HG03139 (cell line): Measurements from ENCODE around the gene IFITM5.
"Not testable (repeated sequence)": the region's sequence is repeated elsewhere in the genome, so short reads cannot be mapped to it uniquely, and the experiment has no call there.

Experiments used
- ATAC-seq: cut with Tn5 transposase; IDR thresholded peaks from one replicate; pipeline ENCODE4 v1.9.1; 2021; ENCODE audit not compliant: unreplicated experiment

IFITM5 gene

GRCh38 chr11:299081-299891, at the start of gene IFITM5:
Gene IFITM5 (minus strand): TSS chr11:299526. CDS start chr11:299490, 36 bp downstream.
- no peak for ATAC-seq

DNA sequence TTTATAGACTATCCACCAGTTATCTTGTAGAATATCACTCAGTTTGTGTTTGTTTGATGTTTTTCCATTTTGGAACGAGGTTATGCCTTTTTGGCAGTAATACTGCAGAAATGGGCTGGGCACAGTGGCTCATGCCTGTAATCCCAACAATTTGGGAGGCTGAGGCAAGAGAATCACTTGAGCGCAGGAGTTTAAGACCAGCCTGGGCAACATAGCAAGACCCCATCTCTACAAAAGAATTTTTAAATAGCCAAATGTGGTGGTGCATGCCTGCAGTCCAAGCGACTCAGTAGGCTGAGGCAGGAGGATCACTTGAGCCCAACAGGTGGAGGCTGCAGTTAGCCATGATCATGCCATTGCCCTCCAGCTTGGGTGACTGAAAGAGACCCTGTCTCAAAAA, 47.2 kb upstream of the IFITM5 start:
- ATAC-seq, result no peak

GRCh38 chr11:344836-345578, 45.7 kb upstream of the IFITM5 start:
- no peak for ATAC-seq

DNA sequence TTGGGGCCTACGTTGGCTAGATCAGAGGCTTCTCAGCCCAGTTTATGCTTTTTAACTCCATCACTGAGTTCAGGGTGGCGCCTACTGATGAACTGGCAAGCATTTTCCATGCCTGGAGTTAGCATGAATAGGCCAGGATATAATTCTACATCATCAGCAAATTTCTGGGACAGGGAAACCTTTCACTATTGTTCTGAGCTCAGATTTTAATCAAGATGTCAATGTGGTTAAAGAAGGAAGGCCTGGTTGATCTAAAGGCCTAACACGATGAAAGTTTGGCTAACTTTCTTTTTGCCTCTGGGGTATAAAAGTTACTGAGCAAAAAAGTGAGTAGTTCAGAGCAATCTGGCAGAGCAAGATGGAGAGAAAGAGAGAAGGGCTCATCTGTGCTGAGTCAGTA, 43.0 kb upstream of the IFITM5 start:
- no peak for ATAC-seq

DNA sequence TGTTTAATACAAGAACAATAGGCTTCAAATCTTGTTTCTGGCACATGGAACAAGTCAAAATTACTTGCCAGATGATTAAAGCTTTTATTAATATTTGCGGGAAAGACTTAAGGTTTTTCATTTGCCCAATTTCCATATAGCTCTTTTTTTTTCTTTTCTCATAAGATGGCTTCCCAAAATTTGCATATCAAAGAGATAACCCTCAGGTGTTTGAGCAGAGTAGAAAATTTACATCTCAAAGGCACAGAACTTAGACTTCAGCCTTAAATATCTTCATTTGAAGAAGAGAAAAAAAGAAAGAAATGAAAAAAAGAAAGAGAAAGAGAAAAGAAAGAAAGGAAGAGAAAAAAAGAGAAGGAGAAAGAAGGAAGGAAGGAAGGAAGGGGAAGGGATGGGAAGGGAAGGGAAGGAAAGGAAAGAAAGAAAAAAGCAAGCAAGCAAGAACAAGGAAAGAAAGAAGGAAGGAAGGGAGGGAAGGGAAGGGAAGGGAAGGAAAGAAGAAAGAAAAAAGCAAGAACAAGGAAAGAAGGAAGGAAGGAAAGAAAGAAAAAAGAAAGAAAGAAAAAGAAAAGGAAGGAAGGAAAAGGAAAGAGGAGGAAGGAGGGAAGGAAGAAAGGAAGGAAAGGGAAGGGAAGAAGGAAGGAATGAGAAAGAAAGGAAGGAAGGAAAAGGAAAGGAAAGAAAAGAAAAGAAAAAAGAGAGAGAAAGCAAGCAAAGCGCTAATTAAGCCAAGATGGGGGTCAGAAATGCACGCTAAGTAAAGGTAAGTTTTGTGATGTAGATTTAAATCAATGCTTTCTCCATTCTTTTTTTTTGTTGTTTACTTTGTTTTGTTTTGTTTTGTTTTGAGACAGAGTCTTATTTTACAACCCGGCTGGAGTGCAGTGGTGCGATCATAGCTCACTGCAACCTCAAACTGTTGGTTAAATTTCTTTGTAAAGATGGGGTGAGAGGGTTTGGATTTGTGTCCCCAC, 41.5 kb upstream of the IFITM5 start:
- no peak for ATAC-seq

GRCh38 chr11:339963-340362, 40.6 kb upstream of the IFITM5 start:
- no peak for ATAC-seq

DNA sequence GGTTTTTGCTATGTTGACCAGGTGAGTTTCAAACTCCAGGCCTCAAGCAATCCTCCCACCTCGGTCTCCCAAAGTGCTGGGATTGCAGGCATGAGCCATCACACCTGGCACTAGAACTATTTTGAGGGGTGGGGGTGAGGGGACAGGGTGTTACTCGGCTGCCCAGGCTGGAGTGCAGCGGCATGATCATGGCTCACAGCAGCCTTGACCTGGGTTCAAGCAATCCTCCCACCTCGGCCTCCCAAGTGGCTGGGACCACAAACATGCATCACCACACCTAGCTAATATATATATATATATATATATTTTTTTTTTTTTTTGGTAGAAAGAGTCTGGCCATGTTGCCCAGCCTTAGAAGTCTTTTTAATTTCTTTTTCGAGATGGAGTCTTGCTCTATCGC, 38.4 kb upstream of the IFITM5 start:
- no peak for ATAC-seq

- no peak for ATAC-seq
Observed at GRCh38 chr11:336659-337198, 37.4 kb upstream of the IFITM5 start.

GRCh38 chr11:335779-336658, 36.7 kb upstream of the IFITM5 start:
- no peak for ATAC-seq

DNA sequence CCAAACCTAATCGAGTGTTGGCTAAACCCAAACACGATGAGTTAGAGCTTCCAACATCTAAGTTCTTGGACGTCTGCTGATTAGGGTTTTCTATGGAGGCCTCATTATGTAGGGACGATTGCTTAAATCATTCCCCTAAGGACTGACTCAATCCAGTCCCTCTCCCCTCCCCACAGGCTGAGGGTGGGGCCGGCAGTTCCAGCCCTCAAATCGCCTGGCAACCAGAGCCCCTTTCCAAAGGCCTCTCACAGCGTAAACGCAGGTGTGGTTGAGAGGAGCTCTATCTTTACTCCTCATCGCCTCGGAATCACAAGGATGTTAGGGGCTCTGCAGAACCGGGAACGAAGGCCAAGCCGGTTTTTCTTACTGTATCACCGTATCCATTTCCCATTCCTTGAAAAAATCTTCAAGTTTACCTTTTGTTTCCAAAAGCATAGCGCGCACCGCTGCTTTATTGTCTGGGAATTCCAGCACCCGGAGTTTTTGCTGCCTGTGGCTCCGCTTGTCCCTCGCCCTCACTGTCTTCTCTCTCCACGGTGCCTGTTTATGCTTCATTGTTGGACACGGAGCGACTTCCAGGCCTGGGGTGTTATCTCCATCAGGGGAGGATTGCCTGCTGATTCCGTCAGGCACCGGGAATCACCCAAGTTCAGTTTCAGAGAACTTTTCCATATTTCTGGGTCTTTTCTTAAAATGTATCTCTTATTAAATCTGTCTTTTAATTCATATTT, 35.1 kb upstream of the IFITM5 start:
- no peak for ATAC-seq

DNA sequence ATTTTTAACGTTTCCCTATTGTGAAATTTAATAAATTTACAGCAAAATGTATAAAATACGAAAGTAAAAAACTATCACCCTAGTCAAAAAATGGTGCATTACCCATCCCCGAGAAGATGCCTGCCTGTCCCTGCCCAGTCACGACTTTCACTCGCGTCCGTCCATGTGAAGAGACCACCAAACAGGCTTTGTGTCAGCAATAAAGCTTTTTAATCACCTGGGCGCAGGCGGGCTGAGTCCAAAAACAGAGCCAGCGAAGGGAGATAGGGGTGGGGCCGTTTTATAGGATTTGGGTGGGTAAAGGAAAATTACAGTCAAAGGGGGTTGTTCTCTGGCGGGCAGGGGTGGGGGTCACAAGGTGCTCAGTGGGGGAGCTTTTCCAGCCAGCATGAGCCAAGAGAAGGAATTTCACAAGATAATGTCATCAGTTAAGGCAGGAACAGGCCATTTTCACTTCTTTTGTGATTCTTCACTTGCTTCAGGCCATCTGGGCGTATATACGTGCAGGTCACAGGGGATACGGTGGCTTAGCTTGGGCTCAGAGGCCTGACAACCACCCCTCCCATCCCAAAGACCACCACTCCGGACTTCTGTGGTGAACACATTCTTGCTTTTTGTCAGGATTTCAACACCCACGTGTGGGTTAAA, 34.4 kb upstream of the IFITM5 start:
- not testable (repeated sequence) for ATAC-seq

DNA sequence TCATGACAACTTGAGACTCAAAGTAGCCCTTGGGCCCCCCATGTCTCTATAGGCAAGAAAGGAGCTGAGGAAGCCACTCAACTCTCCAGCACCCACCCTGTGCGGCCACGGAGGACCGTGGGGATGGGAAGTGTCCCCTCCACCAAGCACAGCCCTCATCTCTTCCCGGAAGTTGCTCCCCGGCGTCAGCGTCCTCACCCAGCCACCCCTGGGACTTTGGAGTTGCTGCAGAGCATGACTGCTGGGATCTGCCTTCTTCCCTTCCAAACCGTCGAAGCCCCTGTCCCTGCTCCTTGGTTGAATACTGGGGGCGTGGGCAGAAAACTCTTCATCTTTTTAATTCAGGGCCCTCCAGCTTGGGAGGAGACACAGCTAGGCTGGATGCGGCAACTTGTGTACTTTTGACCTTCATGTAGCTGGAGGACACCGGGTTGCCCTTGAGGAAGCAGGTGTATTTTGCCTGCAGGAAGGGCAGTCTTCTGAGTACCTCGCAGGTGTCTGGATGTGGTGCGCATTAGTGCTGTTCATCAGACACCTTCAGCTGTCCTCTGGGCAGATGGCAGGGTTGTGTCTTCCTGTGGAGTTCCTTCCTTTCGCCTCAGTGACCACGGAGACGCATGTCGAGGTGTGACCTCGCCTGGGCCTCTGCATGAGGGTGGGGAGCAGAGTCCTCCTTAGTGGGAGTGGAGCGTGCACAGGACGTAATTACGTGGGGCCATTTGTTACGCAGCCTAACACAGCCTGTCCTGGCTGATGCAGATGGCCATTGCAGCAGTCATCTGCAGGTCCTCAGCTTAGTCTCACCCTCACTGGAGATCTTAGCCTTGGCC, 33.5 kb upstream of the IFITM5 start:
- ATAC-seq, result no peak

- ATAC-seq, result no peak
Observed at GRCh38 chr11:331358-332060, 32.2 kb upstream of the IFITM5 start.

- no peak for ATAC-seq
Observed at GRCh38 chr11:330694-331357, 31.5 kb upstream of the IFITM5 start.

DNA sequence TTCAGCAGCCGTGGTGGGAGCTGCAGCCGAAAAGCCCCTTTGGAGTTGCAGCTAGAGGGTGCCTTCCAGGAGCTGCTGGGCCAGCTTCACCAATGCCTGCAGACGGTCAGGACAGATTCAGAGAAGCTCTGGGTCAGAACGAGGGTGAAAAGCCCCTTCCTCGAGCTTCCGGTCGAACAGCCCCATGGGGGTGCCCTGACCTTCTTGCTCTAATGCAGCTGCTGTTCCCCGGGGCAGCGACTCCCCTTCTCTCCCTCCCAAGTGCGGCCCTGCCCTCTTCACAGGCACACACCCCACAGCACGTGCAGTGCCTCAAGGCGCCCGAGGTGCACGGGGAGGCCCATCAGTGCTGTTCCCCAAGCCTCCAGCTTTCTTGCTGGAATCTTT, 31.0 kb upstream of the IFITM5 start:
- no peak for ATAC-seq

GRCh38 chr11:329886-330253, 30.5 kb upstream of the IFITM5 start:
- no peak for ATAC-seq
